GM12878 (cell line): Measurements from ENCODE around the gene FRMPD2. TPM values are rescaled to one million over a fixed set of nuclear protein-coding genes. Genes with fewer than 3 reads are reported as not detected.

Source experiments
- ATAC-seq: fragments of 200-7000 bp; cut with Tn5 transposase; 3 replicates; pipeline ENCODE4 v1.9.1; 2020; ENCODE audit warnings: mild to moderate bottlenecking, moderate library complexity
- BruUV-seq: library from RNA; stranded (reverse); fragments of 400-500 nt; replicated peaks from 2 replicates; lab custom pipeline; 2021; lab: Mats Ljungman, UMichigan
- CTCF ChIA-PET: fragments of 300-600 bp; sonication (Branson Sonifier 250); formaldehyde crosslinking; extraction: SDS; loops from one replicate; lab custom pipeline; 2021; ENCODE audit warnings: inconsistent platforms; lab: Yijun Ruan, JAX
- POLR2A ChIA-PET: fragments of 350-600 bp; formaldehyde crosslinking; extraction: SDS; loops from one replicate; lab custom pipeline; 2021; ENCODE audit warnings: inconsistent platforms; lab: Charles Lee
- RAD21 ChIA-PET: fragments of 300-600 bp; sonication (Branson Sonifier 250); formaldehyde crosslinking; loops from one replicate; lab custom pipeline; 2023; ENCODE audit warnings: antibody characterized with exemption; ENCODE audit not compliant: unreplicated experiment; lab: Charles Lee
- SMC1A ChIA-PET: fragments of 300-600 bp; sonication (Branson Sonifier 250); formaldehyde crosslinking; loops from one replicate; lab custom pipeline; 2023; ENCODE audit not compliant: unreplicated experiment, uncharacterized antibody; lab: Charles Lee
- DNase-seq: peaks from one replicate; pipeline ENCODE4 v3.0.0-alpha.2; 2011; ENCODE audit warnings: low read depth, low spot score
- FAIRE-seq: peaks from 3 replicates; lab custom pipeline; 2011; peaks lifted over from hg19 to GRCh38; lab: Jason Lieb, UNC
- H2AFZ ChIP-seq: 2 replicates; pipeline ENCODE4 v1.6.0; 2011; ENCODE audit warnings: low read depth, low read length, control low read depth; ENCODE audit not compliant: control insufficient read depth
- H3K27ac ChIP-seq: 2 replicates; pipeline ENCODE4 v1.5.1; 2011; ENCODE audit warnings: control low read depth; ENCODE audit not compliant: control insufficient read depth, insufficient read depth
- H3K27me3 ChIP-seq, 2 experiments: replicated peaks in 1 of 2; 2 replicates each; pipeline versions ENCODE4 v1.6.0 to v1.6.1; 2011; ENCODE audit warnings: low read length in 1 of 2; ENCODE audit not compliant: control insufficient read depth in 2 of 2, insufficient read depth in 2 of 2
- H3K36me3 ChIP-seq, 2 experiments: 2 replicates each; pipeline ENCODE4 v1.5.1; 2011; ENCODE audit warnings: low read length in 1 of 2; ENCODE audit not compliant: control insufficient read depth in 2 of 2, insufficient read depth in 2 of 2
- H3K4me1 ChIP-seq: 2 replicates; pipeline ENCODE4 v1.6.1; 2011; ENCODE audit warnings: mild to moderate bottlenecking, low read length, moderate library complexity, mixed read lengths; ENCODE audit not compliant: control insufficient read depth, insufficient read depth
- H3K4me2 ChIP-seq: 2 replicates; pipeline ENCODE4 v1.6.0; 2011; ENCODE audit warnings: control low read depth; ENCODE audit not compliant: control insufficient read depth, insufficient read depth
- H3K4me3 ChIP-seq: fragments of 200-600 bp; sonication (generic); 2 replicates; pipeline ENCODE4 v1.5.1; 2016
- H3K79me2 ChIP-seq: 2 replicates; pipeline ENCODE4 v1.6.0; 2011; ENCODE audit warnings: low read length; ENCODE audit not compliant: control insufficient read depth, insufficient read depth
- H3K9ac ChIP-seq: 2 replicates; pipeline ENCODE4 v1.8.0; 2011; ENCODE audit warnings: low read length, control low read depth, mixed read lengths; ENCODE audit not compliant: control insufficient read depth, insufficient read depth
- H3K9me3 ChIP-seq: replicated peaks from 3 replicates; pipeline ENCODE4 v1.5.1; 2011; ENCODE audit warnings: mild to moderate bottlenecking, low read length; ENCODE audit not compliant: control insufficient read depth, insufficient read depth
- H4K20me1 ChIP-seq: 2 replicates; pipeline ENCODE4 v1.6.0; 2011; ENCODE audit not compliant: control insufficient read depth, insufficient read depth
- BCL11A ChIP-seq: IDR thresholded peaks from 2 replicates; pipeline ENCODE4 v1.6.1; 2011; ENCODE audit warnings: low read depth, low read length
- CUX1 ChIP-seq: IDR thresholded peaks from 2 replicates; pipeline ENCODE4 v1.6.1; 2012; ENCODE audit warnings: improper control_type of control experiment, low read depth, low read length; ENCODE audit not compliant: insufficient replicate concordance
- E2F4 ChIP-seq: IDR thresholded peaks from 2 replicates; pipeline ENCODE4 v1.6.1; 2012; ENCODE audit warnings: low read depth, low read length, improper control_type of control experiment
- ESRRA ChIP-seq: IDR thresholded peaks from 2 replicates; pipeline ENCODE4 v1.6.1; 2012; ENCODE audit warnings: mild to moderate bottlenecking, low read length, improper control_type of control experiment
- POLR2AphosphoS5 ChIP-seq: IDR thresholded peaks from 2 replicates; pipeline ENCODE4 v1.6.1; 2011; ENCODE audit warnings: mild to moderate bottlenecking, low read length, inconsistent platforms
- SPI1 ChIP-seq: IDR thresholded peaks from 2 replicates; pipeline ENCODE4 v1.6.1; 2011; ENCODE audit warnings: low read depth, mild to moderate bottlenecking, low read length, moderate library complexity, borderline replicate concordance; ENCODE audit not compliant: insufficient read depth
- SREBF1 ChIP-seq: IDR thresholded peaks from 2 replicates; pipeline ENCODE4 v1.6.1; 2012; ENCODE audit warnings: mild to moderate bottlenecking, low read length
- whole genome bisulfite sequencing: methylation state at CpG from one replicate; pipeline ENCODE4 v1.1.6; 2016; ENCODE audit warnings: low lambda C conversion rate; ENCODE audit not compliant: insufficient replicate concordance, insufficient coverage; ENCODE audit errors: missing lambda C conversion rate; 5-methylcytosine and 5-hydroxymethylcytosine counted together
- in situ Hi-C: fragments of 300-500 bp; cut with MboI; formaldehyde crosslinking; loops from 9 replicates; pipeline ENCODE4 v1.14.3; 2018; ENCODE audit warnings: mixed read lengths
- intact Hi-C: fragments of 100-400 bp; cut with micrococcal nuclease; formaldehyde crosslinking; loops from one replicate; pipeline ENCODE4 v1.14.2; 2022; ENCODE audit not compliant: unreplicated experiment
- polyA plus RNA-seq, 11 experiments: library from polyadenylated mRNA; depleted of rRNA in 4 of 11; unstranded in 6 of 11; stranded (reverse) in 5 of 11; fragments of >200 nt; fragmentation: Nextera tagmentation in 4 of 11; fragmentation: Illumina TruSeq in 1 of 11; extraction: Ambion mirVana in 4 of 11; extraction: Trizol in 1 of 11; gene quantifications; 1 replicate in 1 of 11; 2 replicates in 10 of 11; pipeline versions ENCODE4 v1.2.1 to v1.2.3, GENCODE V29; 2011 to 2016; ENCODE audit warnings: inconsistent platforms in 2 of 11, missing spikeins in 2 of 11, low read depth in 1 of 11
- total RNA-seq, 4 experiments: library from RNA; depleted of rRNA in 3 of 4; stranded (reverse); fragments of >200 nt in 3 of 4; fragmentation: Illumina TruSeq in 1 of 4; extraction: Trizol in 1 of 4; gene quantifications; 2 replicates each; pipeline versions ENCODE4 v1.2.1 to v1.2.3, GENCODE V29; 2013 to 2021

The FRMPD2 gene
- total and polyA plus RNA-seq, 10 of the 15 experiments (the other 5 are each of a cell fraction or from before 2014, with no cell fraction given), result 0.38 to 5.7 (median 1.4) TPM

GRCh38 chr10:48238826-48239520, 35.5 kb downstream of the FRMPD2 start:
- no peak overlapping the region for H2AFZ ChIP-seq
- no peaks in the 10 kb centered on the region for H3K36me3 ChIP-seq
- H3K4me1 ChIP-seq, result no peaks in the 10 kb centered on the region; the same call in 1 of the 2 replicates
- H3K4me3 ChIP-seq, result no peak overlapping the region
- no peaks in the 10 kb centered on the region for H4K20me1 ChIP-seq
- no peak overlapping the region for H3K27ac ChIP-seq
- no peaks in the 10 kb centered on the region for H3K79me2 ChIP-seq
- ChIA-PET SMC1A (no interaction called here), CTCF (interaction anchor here (1.3 to 1.4 kb wide), 2 partner anchors 13 to 32 kb away, joined by 3 to 4 read pairs; no protein-coding TSS in a partner anchor), POLR2A (no interaction called here), RAD21 (no interaction called here)
- TF ChIP-seq SPI1 (0 out of 2 replicates have a peak, but pooled peaks have one; percentile 18), ESRRA (no peak)
- intact Hi-C loops (no loop called here), in situ Hi-C loops (no loop called here)
- no TSS peak for BruUV-seq
- WGBS, result 50% methylated on average over 9 of the region's 9 CpGs
- no peak overlapping the region for H3K9ac ChIP-seq
- ATAC-seq (no peak), FAIRE-seq (no peak), DNase-seq (no peak)
- H3K9me3 ChIP-seq, result no peaks in the 10 kb centered on the region
- H3K4me2 ChIP-seq, result no peak overlapping the region
- no peaks in the 10 kb centered on the region for H3K27me3 ChIP-seq

- FAIRE-seq (no peak), ATAC-seq (no peak), DNase-seq (no peak)
- POLR2A ChIA-PET, result interaction anchor here (0.6 to 0.8 kb wide), 3 partner anchors 14 to 1209 kb away, joined by 3 read pairs; no protein-coding TSS in a partner anchor
- SMC1A ChIA-PET, result interaction anchor here (1.1 to 1.2 kb wide), 2 partner anchors 8 to 22 kb away, joined by 3 read pairs; no protein-coding TSS in a partner anchor
- RAD21 ChIA-PET, result no interaction called here
- CTCF ChIA-PET, result interaction anchor here (0.9 to 1.2 kb wide), 4 partner anchors 8 to 52 kb away, joined by 3 to 5 read pairs (median 3); no protein-coding TSS in a partner anchor
- H3K79me2 ChIP-seq, result no peaks in the 10 kb centered on the region
- no peak overlapping the region for H3K27ac ChIP-seq
- H3K4me2 ChIP-seq, result no peak overlapping the region
- H3K9ac ChIP-seq, result no peak overlapping the region
- no peaks in the 10 kb centered on the region for H4K20me1 ChIP-seq
- H3K9me3 ChIP-seq, result no peaks in the 10 kb centered on the region
- H2AFZ ChIP-seq, result no peak overlapping the region
- no peaks in the 10 kb centered on the region for H3K27me3 ChIP-seq
- intact Hi-C loops, result no loop called here
- no peak overlapping the region for H3K4me3 ChIP-seq
- in situ Hi-C loops, result no loop called here
- H3K4me1 ChIP-seq, result no peaks in the 10 kb centered on the region; the same call in 1 of the 2 replicates
- WGBS, result 77% methylated on average over 16 of the region's 16 CpGs
- BruUV-seq, result no TSS peak
- no peaks in the 10 kb centered on the region for H3K36me3 ChIP-seq
- TF ChIP-seq CUX1 (no peak), E2F4 (no peak), POLR2AphosphoS5 (no peak), SREBF1 (no peak), BCL11A (no peak)
Measured at GRCh38 chr10:48237259-48238250, 36.9 kb downstream of the FRMPD2 start.
